Lung (tissue), 12 donors: ENCODE measurements around the gene GFOD1. TPM values are rescaled to one million over a fixed set of nuclear protein-coding genes. Genes with fewer than 3 reads are reported as not detected.

Source experiments
- ATAC-seq: fragments of 200-7000 bp; cut with Tn5 transposase; one replicate; pipeline ENCODE4 v1.9.1; 2020; ENCODE audit warnings: moderate number of reproducible peaks; ENCODE audit not compliant: insufficient read depth, low FRiP score
- DNase-seq, 3 donors: peaks; one replicate each; pipeline ENCODE4 v3.0.0-alpha.2; 2013 to 2017
- H3K27ac ChIP-seq, 2 donors: one replicate each; pipeline ENCODE4 v1.5.1; 2013; ENCODE audit warnings: mild to moderate bottlenecking in 2 of 2, moderate library complexity in 2 of 2, control low read depth in 1 of 2, inconsistent platforms in 1 of 2, low read depth in 1 of 2, low read length in 1 of 2
- H3K27me3 ChIP-seq, 3 donors: one replicate each; pipeline ENCODE4 v1.5.1; 2013; ENCODE audit warnings: low read length in 2 of 3; ENCODE audit not compliant: control insufficient read depth in 3 of 3, insufficient read depth in 3 of 3
- H3K36me3 ChIP-seq, 4 donors: one replicate each; pipeline ENCODE4 v1.5.1; 2013; ENCODE audit warnings: low read length in 4 of 4, mild to moderate bottlenecking in 1 of 4, moderate library complexity in 1 of 4; ENCODE audit not compliant: control insufficient read depth in 4 of 4, insufficient read depth in 4 of 4
- H3K4me1 ChIP-seq, 5 donors: one replicate each; pipeline ENCODE4 v1.5.1; 2013; ENCODE audit warnings: low read length in 5 of 5, mild to moderate bottlenecking in 2 of 5, moderate library complexity in 1 of 5; ENCODE audit not compliant: control insufficient read depth in 5 of 5, insufficient read depth in 5 of 5
- H3K4me3 ChIP-seq: one replicate; pipeline ENCODE4 v1.5.1; 2013; ENCODE audit warnings: mild to moderate bottlenecking, control low read depth, moderate library complexity
- H3K9ac ChIP-seq, 2 donors: one replicate each; pipeline ENCODE4 v1.5.1; 2013; ENCODE audit warnings: low read length in 2 of 2, control low read depth in 1 of 2; ENCODE audit not compliant: insufficient read depth in 1 of 2
- H3K9me3 ChIP-seq, 4 donors: one replicate each; pipeline ENCODE4 v1.5.1; 2013; ENCODE audit warnings: low read length in 3 of 4, mild to moderate bottlenecking in 1 of 4, moderate library complexity in 1 of 4; ENCODE audit not compliant: control insufficient read depth in 4 of 4, insufficient read depth in 3 of 4
- WGBS, 2 donors: extraction: QIAGEN DNeasy Blood & Tissue Kit; methylation state at CpG; one replicate each; pipeline ENCODE4 v1.1.7; 2013; 5-methylcytosine and 5-hydroxymethylcytosine counted together
- polyA plus RNA-seq, 2 donors: library from polyadenylated mRNA; stranded (reverse); fragments of 200-250 nt; gene quantifications; one replicate each; pipeline ENCODE4 v1.2.1, GENCODE V29; 2013
- total RNA-seq, 2 donors: library from RNA; depleted of rRNA in 1 of 2; stranded (reverse); fragments of >200 nt in 1 of 2; gene quantifications; one replicate each; pipeline ENCODE4 v1.2.1, GENCODE V29; 2014 to 2021
- TF ChIP-seq, protein P1 (sequence below): IDR thresholded peaks from 2 replicates; pipeline ENCODE4 v1.5.1; 2012; ENCODE audit warnings: mild to moderate bottlenecking; ENCODE audit errors: control extremely low read depth, extremely low read depth
- donor health status: control.
- donor health status: control.
- donor health status: Bipolar disorder and iron deficiency.
- donor health status: healthy.
- donor health status: DM: yes; HTN: yes; CAD: no.

The GFOD1 gene
- total and polyA plus RNA-seq, 4 donors: 4.0 to 22.8 (median 7.9) TPM

DNA sequence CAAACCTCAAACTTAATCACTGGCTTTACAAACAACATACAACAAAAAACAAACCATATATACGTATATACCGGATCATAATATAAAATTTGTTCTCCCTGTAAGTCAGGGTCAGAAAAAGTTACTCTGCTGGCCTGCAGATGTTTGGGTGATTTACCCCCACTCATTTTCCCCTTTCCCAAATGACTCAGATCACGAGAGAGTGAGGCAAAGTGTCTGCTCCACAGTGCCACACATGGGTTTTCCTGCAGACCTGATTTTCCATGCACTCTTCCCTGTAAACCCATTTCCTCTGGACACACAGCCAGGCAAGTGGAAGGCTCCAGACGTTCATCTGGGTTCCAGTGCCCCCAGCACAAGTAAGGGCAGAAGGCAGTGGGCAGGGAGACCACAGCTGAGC lies 23.5 kb downstream of the GFOD1 start:
- H3K9ac ChIP-seq: peak overlapping the region in 1 of 2 donors; percentile 15
- H3K27ac ChIP-seq: peak overlapping the region in 1 of 2 donors; percentile 38
- no peak for ATAC-seq
- H3K4me3 ChIP-seq: no peak overlapping the region
- H3K36me3 ChIP-seq: peaks cover 0 to 1% (median 0%) of the 10 kb centered on the region in 4 donors
- 75 to 79% methylated on average over 4 of the region's 4 CpGs for WGBS, 2 donors
- no peaks in the 10 kb centered on the region for H3K27me3 ChIP-seq
- DNase-seq: peak in 1 of 3 donors; percentile 35
- TF ChIP-seq, protein P1, sequence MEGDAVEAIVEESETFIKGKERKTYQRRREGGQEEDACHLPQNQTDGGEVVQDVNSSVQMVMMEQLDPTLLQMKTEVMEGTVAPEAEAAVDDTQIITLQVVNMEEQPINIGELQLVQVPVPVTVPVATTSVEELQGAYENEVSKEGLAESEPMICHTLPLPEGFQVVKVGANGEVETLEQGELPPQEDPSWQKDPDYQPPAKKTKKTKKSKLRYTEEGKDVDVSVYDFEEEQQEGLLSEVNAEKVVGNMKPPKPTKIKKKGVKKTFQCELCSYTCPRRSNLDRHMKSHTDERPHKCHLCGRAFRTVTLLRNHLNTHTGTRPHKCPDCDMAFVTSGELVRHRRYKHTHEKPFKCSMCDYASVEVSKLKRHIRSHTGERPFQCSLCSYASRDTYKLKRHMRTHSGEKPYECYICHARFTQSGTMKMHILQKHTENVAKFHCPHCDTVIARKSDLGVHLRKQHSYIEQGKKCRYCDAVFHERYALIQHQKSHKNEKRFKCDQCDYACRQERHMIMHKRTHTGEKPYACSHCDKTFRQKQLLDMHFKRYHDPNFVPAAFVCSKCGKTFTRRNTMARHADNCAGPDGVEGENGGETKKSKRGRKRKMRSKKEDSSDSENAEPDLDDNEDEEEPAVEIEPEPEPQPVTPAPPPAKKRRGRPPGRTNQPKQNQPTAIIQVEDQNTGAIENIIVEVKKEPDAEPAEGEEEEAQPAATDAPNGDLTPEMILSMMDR: no peak
- peaks cover 17 to 51% (median 33%) of the 10 kb centered on the region in 5 donors for H3K4me1 ChIP-seq
- no peaks in the 10 kb centered on the region for H3K9me3 ChIP-seq

DNA sequence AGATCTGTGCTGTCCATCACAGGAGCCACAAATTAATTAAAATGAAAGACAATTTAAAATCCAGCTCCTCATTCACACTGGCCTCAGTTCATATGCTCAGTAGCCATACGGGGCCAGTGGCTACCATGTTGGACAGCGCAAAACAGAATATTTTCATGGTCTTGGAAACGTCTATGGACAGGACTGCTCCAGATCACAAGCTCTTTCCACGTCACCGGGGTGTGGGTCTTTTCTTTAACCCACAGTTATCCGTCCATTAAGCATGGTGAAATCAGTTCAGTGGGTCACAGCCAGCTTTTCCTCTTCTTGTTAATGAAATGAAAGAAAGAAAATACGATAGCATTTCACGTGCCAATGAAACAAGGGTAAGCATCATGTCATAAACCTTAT lies 24.1 kb downstream of the GFOD1 start:
- Histone ChIP-seq H3K9me3 (no peaks in the 10 kb centered on the region), H3K27me3 (no peaks in the 10 kb centered on the region), H3K4me1 (peaks cover 14 to 51% (median 33%) of the 10 kb centered on the region in 5 donors), H3K4me3 (no peak overlapping the region), H3K9ac (no peak overlapping the region), H3K27ac (peak overlapping the region in 1 of 2 donors; percentile 4), H3K36me3 (peaks cover 0 to 1% (median 0%) of the 10 kb centered on the region in 4 donors)
- TF ChIP-seq, protein P1: no peak
- ATAC-seq (no peak), DNase-seq (no peak)
- WGBS, 2 donors: 81 to 85% methylated on average over 8 of the region's 8 CpGs

DNA sequence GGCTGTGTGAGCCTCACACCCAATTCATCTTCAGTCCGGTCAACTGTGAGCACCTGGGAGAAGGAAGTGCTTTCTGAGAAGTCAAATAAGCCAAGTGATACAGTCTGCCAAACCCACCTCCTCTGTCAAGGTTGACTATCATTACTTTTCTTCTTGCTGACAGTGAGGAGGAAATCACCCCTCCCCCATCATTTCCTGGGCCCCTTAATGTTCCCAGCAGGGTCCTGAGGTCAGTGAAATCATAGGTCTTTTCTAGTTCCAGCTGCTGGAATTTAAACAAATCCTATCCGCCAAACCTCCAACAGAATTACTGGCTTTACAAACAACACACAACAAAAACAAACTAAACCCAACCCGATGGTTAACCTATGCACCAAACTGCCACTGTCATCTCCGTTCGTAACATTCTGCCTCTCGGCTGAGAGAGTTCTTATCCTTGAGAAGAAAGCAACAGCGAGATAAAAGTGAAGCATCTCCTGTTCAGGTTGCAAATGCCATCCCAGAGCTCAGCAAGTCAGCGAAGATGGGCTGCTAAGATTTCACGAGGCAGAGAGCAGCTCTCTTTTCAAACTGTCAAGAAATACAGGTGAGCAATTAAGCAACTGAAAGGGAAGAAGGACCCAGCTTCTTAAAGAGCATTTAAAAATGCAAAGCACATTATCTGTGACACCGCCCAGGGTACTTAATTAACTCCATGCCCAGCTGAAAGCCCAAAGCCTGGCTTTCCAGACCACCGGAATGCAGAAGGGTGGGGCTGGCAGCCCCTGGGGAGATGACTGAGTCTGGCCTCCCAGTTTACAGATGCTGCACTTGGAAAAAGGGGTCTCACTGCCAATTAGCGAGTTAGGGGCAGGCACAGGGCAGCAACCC lies 24.7 kb downstream of the GFOD1 start:
- TF ChIP-seq, protein P1: no peak
- WGBS, 2 donors: 70 to 77% methylated on average over 12 of the region's 12 CpGs
- H3K4me1 ChIP-seq: peaks cover 14 to 54% (median 33%) of the 10 kb centered on the region in 5 donors
- H3K4me3 ChIP-seq: no peak overlapping the region
- H3K27ac ChIP-seq: peak overlapping the region in 1 of 2 donors; percentile 39
- no peaks in the 10 kb centered on the region for H3K9me3 ChIP-seq
- H3K9ac ChIP-seq: peak overlapping the region in 1 of 2 donors; percentile 57
- no peak for ATAC-seq
- H3K36me3 ChIP-seq: peaks cover 0 to 1% (median 0%) of the 10 kb centered on the region in 4 donors
- no peaks in the 10 kb centered on the region for H3K27me3 ChIP-seq
- peak in 2 of 3 donors; percentile 61 to 67 for DNase-seq
